Tongue (tissue), 2 donors: ENCODE results near the gene EHBP1L1. TPM values are rescaled to one million over a fixed set of nuclear protein-coding genes. Genes with fewer than 3 reads are reported as not detected.

Experiments
- DNase-seq: peaks from one replicate; pipeline ENCODE4 v3.0.0-alpha.2; 2015
- total RNA-seq: library from RNA; depleted of rRNA; stranded (reverse); fragments of >200 nt; gene quantifications from one replicate; pipeline ENCODE4 v1.2.3, GENCODE V29; 2014

EHBP1L1 gene
- total RNA-seq, 1 donor from 2014 or later: 284 TPM

GRCh38 chr11:65577756-65578109 is 1.9 kb downstream of the EHBP1L1 start:
- no peak for DNase-seq

GRCh38 chr11:65578134-65578533 is 2.3 kb downstream of the EHBP1L1 start:
- no peak for DNase-seq

- DNase-seq: no peak
Observed at GRCh38 chr11:65578667-65579066, 2.8 kb downstream of the EHBP1L1 start.

- no peak for DNase-seq
Observed at GRCh38 chr11:65579291-65579690, 3.4 kb downstream of the EHBP1L1 start.

GRCh38 chr11:65580031-65580692 is 4.3 kb downstream of the EHBP1L1 start:
- no peak for DNase-seq

- DNase-seq: no peak
Observed at GRCh38 chr11:65580756-65581155, 4.9 kb downstream of the EHBP1L1 start.

- no peak for DNase-seq
Observed at GRCh38 chr11:65581928-65582327, 6.1 kb downstream of the EHBP1L1 start.

GRCh38 chr11:65583589-65583988 is 7.7 kb downstream of the EHBP1L1 start:
- DNase-seq: no peak

GRCh38 chr11:65584106-65584505 is 8.3 kb downstream of the EHBP1L1 start:
- no peak for DNase-seq

GRCh38 chr11:65584723-65585171 is 8.9 kb downstream of the EHBP1L1 start:
- peak; percentile 65 for DNase-seq

- no peak for DNase-seq
Observed at GRCh38 chr11:65585396-65586246, 9.8 kb downstream of the EHBP1L1 start.

- DNase-seq: no peak
Observed at GRCh38 chr11:65586247-65586630, 10.4 kb downstream of the EHBP1L1 start.

- DNase-seq: peak; percentile 82
Observed at GRCh38 chr11:65586676-65587075, 10.8 kb downstream of the EHBP1L1 start.

GRCh38 chr11:65588199-65589054 is 12.6 kb downstream of the EHBP1L1 start:
- peak; percentile 59 for DNase-seq

- no peak for DNase-seq
Observed at GRCh38 chr11:65589444-65590239, 13.8 kb downstream of the EHBP1L1 start.

GRCh38 chr11:65590240-65590738 is 14.4 kb downstream of the EHBP1L1 start:
- peak; percentile 95 for DNase-seq

- no peak for DNase-seq
Observed at GRCh38 chr11:65591939-65592857, 16.3 kb downstream of the EHBP1L1 start.

- DNase-seq: no peak
Observed at GRCh38 chr11:65592858-65593517, 17.1 kb downstream of the EHBP1L1 start.

- no peak for DNase-seq
Observed at GRCh38 chr11:65593518-65594414, 17.9 kb downstream of the EHBP1L1 start.
